Astrocyte of the spinal cord (primary cell): ENCODE results near the gene PAX1.

Experiments used
- DNase-seq: peaks from one replicate; pipeline ENCODE4 v3.0.0; 2011; ENCODE audit warnings: low read depth, low spot score
- H3K4me3 ChIP-seq: 2 replicates; pipeline ENCODE4 v1.5.1; 2011; ENCODE audit warnings: low read depth, mild to moderate bottlenecking, low read length, moderate library complexity
- in situ Hi-C: cut with HindIII; loops from 2 replicates; pipeline ENCODE4 v1.10.0; 2017; ENCODE audit warnings: low sequenced_read_pairs
- TF ChIP-seq, protein P1 (sequence below): IDR thresholded peaks from 2 replicates; pipeline ENCODE4 v1.5.1; 2012; ENCODE audit warnings: low read depth, mild to moderate bottlenecking, low read length, inconsistent platforms

The PAX1 gene

DNA sequence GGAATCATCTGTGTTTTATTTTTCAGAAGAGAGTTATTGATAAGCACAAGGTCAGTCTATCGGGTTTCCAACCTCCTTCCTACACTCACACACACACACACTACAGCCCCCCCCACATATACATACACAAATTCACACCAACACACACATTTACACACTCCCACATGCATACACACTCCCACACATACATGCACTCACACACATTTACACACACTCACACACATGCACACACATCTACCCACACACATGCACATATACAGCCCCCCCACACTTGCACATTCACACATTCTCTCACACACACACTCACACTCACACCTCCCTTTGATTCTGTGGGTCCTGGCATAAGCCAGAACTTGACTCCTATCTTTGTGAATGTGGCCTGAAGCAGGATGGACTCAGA, 34.5 kb upstream of the PAX1 start:
- in situ Hi-C loops = no loop called here
- TF ChIP-seq, protein P1, sequence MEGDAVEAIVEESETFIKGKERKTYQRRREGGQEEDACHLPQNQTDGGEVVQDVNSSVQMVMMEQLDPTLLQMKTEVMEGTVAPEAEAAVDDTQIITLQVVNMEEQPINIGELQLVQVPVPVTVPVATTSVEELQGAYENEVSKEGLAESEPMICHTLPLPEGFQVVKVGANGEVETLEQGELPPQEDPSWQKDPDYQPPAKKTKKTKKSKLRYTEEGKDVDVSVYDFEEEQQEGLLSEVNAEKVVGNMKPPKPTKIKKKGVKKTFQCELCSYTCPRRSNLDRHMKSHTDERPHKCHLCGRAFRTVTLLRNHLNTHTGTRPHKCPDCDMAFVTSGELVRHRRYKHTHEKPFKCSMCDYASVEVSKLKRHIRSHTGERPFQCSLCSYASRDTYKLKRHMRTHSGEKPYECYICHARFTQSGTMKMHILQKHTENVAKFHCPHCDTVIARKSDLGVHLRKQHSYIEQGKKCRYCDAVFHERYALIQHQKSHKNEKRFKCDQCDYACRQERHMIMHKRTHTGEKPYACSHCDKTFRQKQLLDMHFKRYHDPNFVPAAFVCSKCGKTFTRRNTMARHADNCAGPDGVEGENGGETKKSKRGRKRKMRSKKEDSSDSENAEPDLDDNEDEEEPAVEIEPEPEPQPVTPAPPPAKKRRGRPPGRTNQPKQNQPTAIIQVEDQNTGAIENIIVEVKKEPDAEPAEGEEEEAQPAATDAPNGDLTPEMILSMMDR = no peak
- DNase-seq = no peak
- H3K4me3 ChIP-seq = no peak overlapping the region

DNA sequence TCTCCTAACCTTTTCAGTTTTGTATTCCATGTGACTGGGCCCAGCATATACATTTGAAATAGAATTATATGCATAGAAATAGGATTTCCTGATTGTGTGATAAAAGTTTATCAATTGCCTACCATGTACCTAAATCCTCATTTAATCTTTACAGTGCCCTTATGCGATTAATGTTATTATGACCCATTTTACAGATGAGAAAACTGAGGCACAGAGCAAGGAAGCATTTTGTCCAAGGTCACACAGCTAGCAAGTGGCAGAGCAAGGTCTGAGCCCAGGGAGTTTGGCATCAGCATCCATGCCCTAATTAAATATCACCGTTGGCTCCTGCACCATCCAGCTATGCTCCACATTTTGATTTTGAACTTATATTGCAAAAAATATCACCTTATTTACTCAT, 28.2 kb upstream of the PAX1 start:
- TF ChIP-seq, protein P1 = no peak
- no peak overlapping the region for H3K4me3 ChIP-seq
- in situ Hi-C loops = no loop called here
- no peak for DNase-seq

DNA sequence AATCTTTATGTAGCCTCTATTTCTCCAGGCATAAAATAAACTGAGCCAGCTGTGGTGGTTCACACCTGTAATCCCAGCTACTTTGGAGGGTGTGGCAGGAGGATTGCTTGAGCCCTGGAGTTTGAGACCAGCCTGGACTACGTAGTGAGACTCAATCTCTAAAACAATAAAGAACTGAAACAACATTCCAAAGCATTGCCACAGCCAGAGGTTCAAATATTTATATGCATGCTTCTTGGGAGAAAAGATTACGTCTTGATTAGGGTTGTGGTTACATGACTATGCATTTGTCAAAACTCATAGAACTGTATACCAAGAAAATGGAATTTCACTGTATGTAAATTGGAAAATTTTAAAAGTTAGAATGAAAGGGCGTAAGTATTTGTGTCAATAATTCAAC, 27.7 kb upstream of the PAX1 start:
- in situ Hi-C loops = no loop called here
- no peak overlapping the region for H3K4me3 ChIP-seq
- no peak for DNase-seq
- TF ChIP-seq, protein P1 = no peak

DNA sequence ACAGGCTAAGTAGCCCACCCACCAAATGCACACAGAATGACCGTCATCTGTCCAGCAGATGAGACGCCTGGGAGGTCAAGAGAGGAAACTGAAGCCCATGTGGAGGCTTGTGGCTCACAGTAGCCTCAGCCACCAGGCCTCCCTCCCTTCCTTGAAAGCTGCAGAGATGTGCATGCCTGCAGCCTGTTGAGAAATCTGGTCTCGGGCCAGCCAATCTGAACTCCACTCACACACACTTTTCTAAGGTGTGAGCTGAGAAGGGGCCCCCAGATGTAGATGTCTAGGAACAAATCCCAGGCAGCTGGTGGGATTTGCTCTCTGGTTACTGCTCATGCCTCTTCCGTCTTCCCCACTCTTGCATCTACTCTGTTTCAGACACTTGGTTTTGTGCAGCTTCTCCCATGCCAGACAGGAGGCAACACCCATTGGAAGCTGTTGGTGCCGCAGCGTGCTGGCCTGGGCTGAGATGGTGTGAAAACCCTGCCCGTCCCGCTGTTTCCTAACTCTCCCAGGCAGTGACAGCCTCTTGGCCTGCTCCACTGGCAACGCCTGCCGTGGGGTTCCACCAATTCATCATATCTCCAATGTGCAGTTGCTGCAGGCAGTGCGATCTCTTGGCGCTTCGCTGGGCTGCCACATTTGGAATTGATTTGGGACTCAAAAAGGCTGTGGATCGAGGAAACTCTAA, 24.1 kb upstream of the PAX1 start:
- TF ChIP-seq, protein P1 = no peak
- H3K4me3 ChIP-seq = no peak overlapping the region
- in situ Hi-C loops = no loop called here
- DNase-seq = no peak

DNA sequence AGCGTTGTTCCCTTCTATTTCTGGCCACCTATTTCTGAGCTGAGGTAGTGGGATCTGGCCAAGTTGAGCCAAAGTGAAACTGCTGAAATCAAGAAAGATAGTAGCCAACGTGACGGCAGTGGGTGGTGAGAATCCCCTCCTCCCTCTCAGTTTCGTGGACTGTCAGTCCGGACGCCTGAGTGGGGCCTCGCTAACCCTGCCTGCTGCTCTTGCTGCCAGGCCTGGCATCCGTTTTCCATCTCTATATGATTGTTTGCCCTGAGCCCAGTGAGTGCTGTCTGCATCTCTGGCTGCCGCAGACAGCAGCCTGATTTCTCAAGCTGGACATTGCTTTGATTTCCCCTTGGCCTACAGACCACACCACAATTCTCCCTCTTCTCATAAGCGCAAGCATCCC, 23.5 kb upstream of the PAX1 start:
- DNase-seq = no peak
- no peak overlapping the region for H3K4me3 ChIP-seq
- in situ Hi-C loops = no loop called here
- TF ChIP-seq, protein P1 = no peak

DNA sequence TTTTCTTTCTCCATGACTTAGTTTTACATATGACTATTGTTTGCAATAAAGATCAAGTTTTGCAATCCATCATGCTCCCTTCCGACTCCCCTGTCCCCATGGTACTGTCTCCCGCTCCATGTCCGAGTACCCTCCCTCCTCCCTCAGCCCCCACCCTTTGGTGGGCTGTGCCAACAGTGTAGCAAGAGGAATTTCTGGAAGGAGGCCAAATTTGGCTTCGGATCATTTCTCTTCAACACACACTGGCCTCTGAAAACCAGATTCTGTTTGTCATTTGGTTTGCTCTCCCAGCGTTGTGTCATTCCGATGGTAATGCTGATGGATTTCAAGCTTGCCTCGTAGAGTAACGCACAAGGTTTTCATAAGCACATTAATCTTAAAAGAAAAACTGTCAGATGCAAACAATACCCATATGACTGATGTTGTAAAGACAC, 22.9 kb upstream of the PAX1 start:
- no peak for DNase-seq
- no peak overlapping the region for H3K4me3 ChIP-seq
- in situ Hi-C loops = no loop called here
- TF ChIP-seq, protein P1 = no peak
